Measurements from ENCODE around the gene KMT2C. TPM values are rescaled to one million over a fixed set of nuclear protein-coding genes. Genes with fewer than 3 reads are reported as not detected.
"Not testable (repeated sequence)": the region's sequence is repeated elsewhere in the genome, so short reads cannot be mapped to it uniquely, and the experiment has no call there.

The KMT2C gene
- total and polyA plus RNA-seq, 4 experiments from 2014 or later, result 2.7 to 129 (median 74.5) TPM

DNA sequence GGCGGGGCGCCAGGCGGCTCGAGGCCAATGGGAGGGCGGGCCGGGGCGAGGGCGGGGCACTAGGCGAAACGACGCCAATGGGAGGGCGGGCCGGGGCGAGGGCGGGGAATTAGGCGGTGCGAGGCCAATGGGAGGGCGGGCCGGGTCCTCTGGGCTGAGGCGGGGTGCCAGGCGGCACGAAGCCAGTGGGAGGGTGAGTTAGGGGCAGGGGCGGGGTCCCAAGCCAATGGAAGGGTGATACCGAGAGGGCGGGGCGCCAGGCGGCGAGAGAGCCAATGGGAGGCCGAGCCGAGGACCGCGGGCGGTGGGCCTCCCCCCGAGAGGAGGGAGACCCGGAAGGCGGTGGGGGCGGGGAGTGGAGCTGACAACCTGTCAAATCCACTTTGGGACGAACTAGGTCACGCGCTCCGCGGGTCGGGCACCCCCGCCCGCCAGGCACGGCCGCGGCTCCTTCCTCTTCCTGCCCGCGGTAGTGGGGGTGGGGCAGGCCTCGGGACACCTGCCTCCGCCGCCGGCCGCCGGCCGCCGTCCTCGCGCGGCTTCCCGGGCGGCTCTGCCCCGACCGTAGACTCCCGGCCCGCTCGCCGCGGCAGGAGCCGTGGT is 28.0 kb upstream of the KMT2C start:
- Mint-ChIP-seq H3K27me3 (no peaks in the 10 kb centered on the region), H3K27ac (peak overlapping the region in 6 of 7 donors; percentile 17 to 94 (median 80)), H3K4me1 (peaks cover 6 to 16% (median 11%) of the 10 kb centered on the region in 4 donors), H3K9me3 (no peaks in the 10 kb centered on the region), H3K36me3 (peaks cover 0 to 3% of the 10 kb centered on the region in 2 donors), H3K4me3 (peak overlapping the region; percentile 36 to 95 (median 92))
- intact Hi-C loops (cut with micrococcal nuclease), result loop anchor here (1.0 to 5.0 kb wide), 6 partner anchors 28 to 439 kb away; partner anchors contain the start of genes ACTR3B, GALNT11, KMT2C and XRCC2
- ChIA-PET CTCF (ENCODE audit: partially characterized antibody) (interaction anchor here (1.2 kb wide), 1 partner anchor 19 kb away, joined by 4 read pairs; no protein-coding TSS in a partner anchor), POLR2A (ENCODE audit: partially characterized antibody) (interaction anchor here (0.6 to 3.9 kb wide), 16 partner anchors 19 to 831 kb away, joined by 3 to 49 read pairs (median 3); partner anchors contain the start of genes KMT2C and XRCC2)
- peak overlapping the region; percentile 70 to 72 for H3K4me3 ChIP-seq (ENCODE audit: low read length in 2 of 2)
- peaks cover 8% of the 10 kb centered on the region for H3K4me1 ChIP-seq (ENCODE audit: insufficient read depth, low read length)
- peak overlapping the region; percentile 98 for H3K27ac ChIP-seq (ENCODE audit: low read depth, low read length)
- no peaks in the 10 kb centered on the region for H3K36me3 ChIP-seq (ENCODE audit: insufficient read depth, low read length)
- H3K27me3 ChIP-seq (ENCODE audit: insufficient read depth, low read length), result no peaks in the 10 kb centered on the region
- peak; percentile 100 for DNase-seq
- H3K9me3 ChIP-seq (ENCODE audit: control insufficient read depth in 1 of 2, low read length in 2 of 2), result no peaks in the 10 kb centered on the region

DNA sequence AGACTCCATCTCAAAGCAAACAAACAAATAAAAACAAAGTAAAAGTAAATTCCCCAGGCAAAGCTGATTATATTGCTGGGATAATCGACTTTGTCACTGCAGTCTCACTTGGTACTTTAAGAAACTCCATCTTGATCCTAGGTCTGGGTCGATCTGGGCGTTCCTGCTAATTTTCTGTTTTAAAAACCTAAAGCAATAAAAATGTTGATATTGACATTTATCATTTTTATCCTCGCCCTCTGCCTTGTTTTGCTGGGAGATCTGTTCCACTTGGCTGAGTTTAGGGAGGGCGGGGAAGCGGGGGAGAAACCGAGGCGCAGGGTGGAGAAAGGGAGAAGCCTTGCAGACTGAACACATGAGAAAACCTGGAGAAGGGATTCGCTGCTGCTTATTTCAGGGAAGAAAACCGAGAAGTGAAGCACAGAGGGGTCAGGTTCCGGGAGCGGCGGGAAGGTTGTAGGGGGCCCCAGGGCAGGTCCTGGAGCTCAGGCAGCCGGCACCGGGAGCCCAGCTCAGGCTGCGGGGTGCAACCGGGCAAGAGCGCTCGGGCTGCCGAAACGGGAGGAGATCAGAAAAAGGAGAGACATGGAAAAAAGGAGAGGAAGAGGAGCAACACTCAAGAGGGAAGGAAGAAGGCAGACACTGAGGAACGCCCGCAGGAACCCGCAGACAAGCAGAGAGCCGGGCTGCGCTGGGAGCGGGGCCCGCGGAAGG is 27.3 kb upstream of the KMT2C start:
- H3K27me3 Mint-ChIP-seq, result no peaks in the 10 kb centered on the region
- peak overlapping the region; percentile 86 to 94 (median 89) for H3K27ac Mint-ChIP-seq
- H3K36me3 Mint-ChIP-seq, result peaks cover under 1 to 3% of the 10 kb centered on the region in 2 donors
- H3K4me3 Mint-ChIP-seq, result peak overlapping the region; percentile 89 to 95 (median 92)
- H3K4me1 ChIP-seq (ENCODE audit: insufficient read depth, low read length), result peaks cover 8% of the 10 kb centered on the region
- no peak for DNase-seq
- intact Hi-C loops (cut with micrococcal nuclease), result loop anchor here (1.0 to 5.0 kb wide), 3 partner anchors 27 to 296 kb away; partner anchors contain the start of genes ACTR3B and KMT2C
- H3K4me3 ChIP-seq (ENCODE audit: low read length in 2 of 2), result peak overlapping the region; percentile 70 to 72
- POLR2A ChIA-PET (ENCODE audit: partially characterized antibody), result interaction anchor here (0.6 to 3.9 kb wide), 15 partner anchors 20 to 831 kb away, joined by 3 to 49 read pairs (median 3); partner anchors contain the start of genes KMT2C and XRCC2
- peak overlapping the region; percentile 77 for H3K27ac ChIP-seq (ENCODE audit: low read depth, low read length)
- no peaks in the 10 kb centered on the region for H3K9me3 ChIP-seq (ENCODE audit: control insufficient read depth in 1 of 2, low read length in 2 of 2)
- no peaks in the 10 kb centered on the region for H3K36me3 ChIP-seq (ENCODE audit: insufficient read depth, low read length)
- H3K27me3 ChIP-seq (ENCODE audit: insufficient read depth, low read length), result no peaks in the 10 kb centered on the region
- peaks cover 6 to 16% (median 11%) of the 10 kb centered on the region in 4 donors for H3K4me1 Mint-ChIP-seq
- H3K9me3 Mint-ChIP-seq, result no peaks in the 10 kb centered on the region
- CTCF ChIA-PET (ENCODE audit: partially characterized antibody), result interaction anchor here (0.7 to 1.2 kb wide), 2 partner anchors 19 to 127 kb away, joined by 3 to 4 read pairs; no protein-coding TSS in a partner anchor

- Histone ChIP-seq H3K9me3 (ENCODE audit: control insufficient read depth in 1 of 2, low read length in 2 of 2) (no peaks in the 10 kb centered on the region), H3K4me1 (ENCODE audit: insufficient read depth, low read length) (peaks cover under 1% of the 10 kb centered on the region), H3K27ac (ENCODE audit: low read depth, low read length) (no peak overlapping the region), H3K4me3 (ENCODE audit: low read length in 2 of 2) (no peak overlapping the region), H3K27me3 (ENCODE audit: insufficient read depth, low read length) (no peaks in the 10 kb centered on the region), H3K36me3 (ENCODE audit: insufficient read depth, low read length) (no peaks in the 10 kb centered on the region)
- no peak for DNase-seq
- peaks cover 0 to 2% (median 0%) of the 10 kb centered on the region in 8 donors for H3K9me3 Mint-ChIP-seq
- H3K4me1 Mint-ChIP-seq, result peaks cover 2 to 9% (median 5%) of the 10 kb centered on the region in 4 donors
- CTCF ChIA-PET (ENCODE audit: partially characterized antibody), result no interaction called here
- no peak overlapping the region for H3K27ac Mint-ChIP-seq
- no peaks in the 10 kb centered on the region for H3K27me3 Mint-ChIP-seq
- intact Hi-C loops (cut with micrococcal nuclease), result loop anchor here (5.0 kb wide), 1 partner anchor 32 kb away; no protein-coding TSS in a partner anchor
- peaks cover 3 to 4% of the 10 kb centered on the region in 2 donors for H3K36me3 Mint-ChIP-seq
- POLR2A ChIA-PET (ENCODE audit: partially characterized antibody), result interaction anchor here (1.3 kb wide), 1 partner anchor 23 kb away, joined by 4 read pairs; no protein-coding TSS in a partner anchor
- no peak overlapping the region for H3K4me3 Mint-ChIP-seq
Measured at GRCh38 chr7:152459724-152460251, 24.0 kb upstream of the KMT2C start.

GRCh38 chr7:152451356-152451755 is 15.6 kb upstream of the KMT2C start:
- intact Hi-C loops (cut with micrococcal nuclease), result no loop called here
- no peak overlapping the region for H3K27ac ChIP-seq (ENCODE audit: low read depth, low read length)
- no peaks in the 10 kb centered on the region for H3K27me3 ChIP-seq (ENCODE audit: insufficient read depth, low read length)
- H3K27ac Mint-ChIP-seq, result no peak overlapping the region
- H3K4me1 ChIP-seq (ENCODE audit: insufficient read depth, low read length), result no peaks in the 10 kb centered on the region
- CTCF ChIA-PET (ENCODE audit: partially characterized antibody), result no interaction called here
- no peaks in the 10 kb centered on the region for H3K9me3 ChIP-seq (ENCODE audit: control insufficient read depth in 1 of 2, low read length in 2 of 2)
- no peak overlapping the region for H3K4me3 Mint-ChIP-seq
- H3K36me3 Mint-ChIP-seq, result no peaks in the 10 kb centered on the region
- POLR2A ChIA-PET (ENCODE audit: partially characterized antibody), result no interaction called here
- H3K4me1 Mint-ChIP-seq, result no peaks in the 10 kb centered on the region
- peaks cover 0 to 2% (median 0%) of the 10 kb centered on the region in 8 donors for H3K9me3 Mint-ChIP-seq
- no peak overlapping the region for H3K4me3 ChIP-seq (ENCODE audit: low read length in 2 of 2)
- DNase-seq, result no peak
- no peaks in the 10 kb centered on the region for H3K27me3 Mint-ChIP-seq
- H3K36me3 ChIP-seq (ENCODE audit: insufficient read depth, low read length), result no peaks in the 10 kb centered on the region

- H3K4me3 ChIP-seq (ENCODE audit: low read length in 2 of 2); H3K4me3 Mint-ChIP-seq; H3K36me3 Mint-ChIP-seq; CTCF ChIA-PET (ENCODE audit: partially characterized antibody); H3K36me3 ChIP-seq (ENCODE audit: insufficient read depth, low read length); H3K27ac Mint-ChIP-seq; H3K4me1 ChIP-seq (ENCODE audit: insufficient read depth, low read length); H3K27me3 Mint-ChIP-seq; DNase-seq; H3K9me3 Mint-ChIP-seq; POLR2A ChIA-PET (ENCODE audit: partially characterized antibody); H3K4me1 Mint-ChIP-seq; H3K9me3 ChIP-seq (ENCODE audit: control insufficient read depth in 1 of 2, low read length in 2 of 2); H3K27ac ChIP-seq (ENCODE audit: low read depth, low read length); H3K27me3 ChIP-seq (ENCODE audit: insufficient read depth, low read length); intact Hi-C loops (cut with micrococcal nuclease): not testable (repeated sequence)
Measured at GRCh38 chr7:152445386-152446008, 9.7 kb upstream of the KMT2C start.

DNA sequence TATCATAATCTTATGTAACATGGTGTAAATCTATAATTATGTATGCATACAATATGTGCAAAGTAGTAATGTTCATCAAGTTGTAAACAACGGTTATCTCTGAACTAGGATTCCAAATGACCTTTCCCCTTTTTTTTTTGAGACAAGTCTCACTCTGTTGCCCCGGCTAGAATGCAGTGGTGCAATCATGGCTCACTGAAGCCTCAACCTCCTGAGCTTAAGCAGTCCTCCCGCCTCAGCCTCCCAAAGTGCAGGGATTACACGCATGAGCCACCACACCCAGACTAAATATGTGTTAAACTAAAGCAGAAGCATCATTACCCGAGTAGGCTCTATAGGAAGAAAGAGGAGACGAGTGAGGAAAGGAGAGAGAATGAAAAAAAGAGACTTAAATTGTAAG is 7.8 kb upstream of the KMT2C start:
- no peak overlapping the region for H3K27ac ChIP-seq (ENCODE audit: low read depth, low read length)
- Mint-ChIP-seq H3K27ac (no peak overlapping the region), H3K27me3 (no peaks in the 10 kb centered on the region), H3K9me3 (no peaks in the 10 kb centered on the region), H3K4me1 (peaks cover 0 to 1% (median 0%) of the 10 kb centered on the region in 4 donors), H3K4me3 (no peak overlapping the region), H3K36me3 (no peaks in the 10 kb centered on the region)
- CTCF ChIA-PET (ENCODE audit: partially characterized antibody), result no interaction called here
- POLR2A ChIA-PET (ENCODE audit: partially characterized antibody), result no interaction called here
- no peaks in the 10 kb centered on the region for H3K27me3 ChIP-seq (ENCODE audit: insufficient read depth, low read length)
- intact Hi-C loops (cut with micrococcal nuclease), result no loop called here
- H3K4me1 ChIP-seq (ENCODE audit: insufficient read depth, low read length), result no peaks in the 10 kb centered on the region
- DNase-seq, result no peak
- no peak overlapping the region for H3K4me3 ChIP-seq (ENCODE audit: low read length in 2 of 2)
- H3K36me3 ChIP-seq (ENCODE audit: insufficient read depth, low read length), result no peaks in the 10 kb centered on the region
- no peaks in the 10 kb centered on the region for H3K9me3 ChIP-seq (ENCODE audit: control insufficient read depth in 1 of 2, low read length in 2 of 2)
